ENCODE data around the gene TNFRSF1A.

Gene TNFRSF1A

GRCh38 chr12:6279256-6279628 lies 62.6 kb downstream of the TNFRSF1A start:
- H3K4me1 ChIP-seq (ENCODE audit: control insufficient read depth, insufficient read depth, low read length) = peaks cover 48% of the 10 kb centered on the region
- no peaks in the 10 kb centered on the region for H3K9me3 ChIP-seq (ENCODE audit: control insufficient read depth, insufficient read depth, low read depth, low read length)
- H3K36me3 ChIP-seq (ENCODE audit: control insufficient read depth, insufficient read depth, low read length) = no peaks in the 10 kb centered on the region
- H3K9ac ChIP-seq (ENCODE audit: low read length) = peak overlapping the region; percentile 56
- peak overlapping the region; percentile 50 for H3K4me3 ChIP-seq (ENCODE audit: low read depth, low read length)
- peak overlapping the region; percentile 2; the same call in 1 of the 2 replicates for H3K27ac ChIP-seq (ENCODE audit: low read depth, low read length)
- H3K27me3 ChIP-seq (ENCODE audit: control insufficient read depth, insufficient read depth, low read length) = no peaks in the 10 kb centered on the region; the same call in 1 of the 2 replicates
